Measurements from ENCODE around the gene SLFN11. TPM values are rescaled to one million over a fixed set of nuclear protein-coding genes. Genes with fewer than 3 reads are reported as not detected.

The SLFN11 gene
- total and polyA plus RNA-seq, 2 of the 8 experiments (the other 6 are each of a cell fraction or from before 2014, with no cell fraction given), result 0.11 to 0.28 TPM

- no peak for TF ChIP-seq GTF2F1 (IDR thresholded peaks at IDR 0.05; ENCODE audit: borderline replicate concordance, low read depth, low read length)
Observed at GRCh38 chr17:35350493-35350892, 22.9 kb downstream of the SLFN11 start (continued).

Measured in H1 (cell line).